GM23338 (cell line): ENCODE results near the gene APOC1. TPM values are rescaled to one million over a fixed set of nuclear protein-coding genes. Genes with fewer than 3 reads are reported as not detected.

ENCODE experiments used
- ATAC-seq: fragments of 200-7000 bp; cut with Tn5 transposase; 3 replicates; pipeline ENCODE4 v1.9.1; 2020
- DNase-seq: peaks from one replicate; pipeline ENCODE4 v3.0.0-alpha.2; 2015; ENCODE audit warnings: low spot score
- H2AFZ ChIP-seq: fragments of 200-600 bp; sonication (generic); 2 replicates; pipeline ENCODE4 v1.8.0; 2016; ENCODE audit warnings: antibody characterized with exemption, mild to moderate bottlenecking, moderate library complexity
- H3F3A ChIP-seq: fragments of 200-600 bp; sonication (generic); replicated peaks from 2 replicates; pipeline ENCODE4 v1.8.0; 2017; ENCODE audit warnings: antibody characterized with exemption, mixed run types, low read depth
- H3K27ac ChIP-seq: fragments of 200-600 bp; sonication (generic); 2 replicates; pipeline ENCODE4 v1.6.1; 2016; ENCODE audit warnings: low read depth
- H3K27me3 ChIP-seq: fragments of 200-600 bp; sonication (generic); 2 replicates; pipeline ENCODE4 v1.8.0; 2016; ENCODE audit warnings: mild to moderate bottlenecking, mixed run types, moderate library complexity; ENCODE audit not compliant: insufficient read depth
- H3K36me3 ChIP-seq: fragments of 200-600 bp; sonication (generic); 2 replicates; pipeline ENCODE4 v1.8.0; 2016; ENCODE audit warnings: mild to moderate bottlenecking; ENCODE audit not compliant: insufficient read depth
- H3K4me1 ChIP-seq: fragments of 200-600 bp; sonication (generic); 2 replicates; pipeline ENCODE4 v1.8.0; 2016; ENCODE audit warnings: mild to moderate bottlenecking, moderate library complexity; ENCODE audit not compliant: insufficient read depth
- H3K4me2 ChIP-seq: fragments of 200-600 bp; sonication (generic); 2 replicates; pipeline ENCODE4 v1.7.1; 2017; ENCODE audit warnings: mixed run types
- H3K4me3 ChIP-seq: fragments of 200-600 bp; sonication (generic); 2 replicates; pipeline ENCODE4 v1.6.1; 2016; ENCODE audit warnings: mixed run types
- H3K79me2 ChIP-seq: fragments of 200-600 bp; sonication (generic); replicated peaks from 2 replicates; pipeline ENCODE4 v1.8.0; 2017; ENCODE audit warnings: mild to moderate bottlenecking; ENCODE audit not compliant: insufficient read depth
- H3K9me2 ChIP-seq: fragments of 200-600 bp; sonication (generic); 2 replicates; pipeline ENCODE4 v1.8.0; 2017; ENCODE audit not compliant: insufficient read depth
- H4K20me1 ChIP-seq: fragments of 200-600 bp; sonication (generic); replicated peaks from 2 replicates; pipeline ENCODE4 v1.8.0; 2017; ENCODE audit warnings: mild to moderate bottlenecking; ENCODE audit not compliant: insufficient read depth
- H3K27ac Mint-ChIP-seq: 2 replicates; pipeline ENCODE4 v1.8.0; 2020; ENCODE audit warnings: inconsistent platforms, mild to moderate bottlenecking, moderate library complexity, mixed read lengths
- H3K27me3 Mint-ChIP-seq: 3 replicates; pipeline ENCODE4 v1.8.0; 2022; ENCODE audit warnings: low read depth, mild to moderate bottlenecking, moderate library complexity, mixed read lengths, inconsistent platforms; ENCODE audit not compliant: insufficient read depth, poor library complexity
- H3K36me3 Mint-ChIP-seq: 3 replicates; pipeline ENCODE4 v1.8.0; 2021; ENCODE audit warnings: low read depth, mild to moderate bottlenecking, inconsistent platforms, moderate library complexity, mixed read lengths
- H3K4me1 Mint-ChIP-seq: 3 replicates; pipeline ENCODE4 v1.8.0; 2020; ENCODE audit warnings: mild to moderate bottlenecking, inconsistent platforms, mixed read lengths
- H3K4me3 Mint-ChIP-seq: 3 replicates; pipeline ENCODE4 v1.8.0; 2021; ENCODE audit warnings: moderate library complexity, mild to moderate bottlenecking, inconsistent platforms, mixed read lengths
- H3K9me3 Mint-ChIP-seq: 3 replicates; pipeline ENCODE4 v1.8.0; 2020; ENCODE audit warnings: moderate library complexity, mild to moderate bottlenecking, inconsistent platforms, mixed read lengths
- CREB1 ChIP-seq: fragments of 250-450 bp; sonication (Bioruptor Pico); IDR thresholded peaks from 2 replicates; pipeline ENCODE4 v1.5.0; 2020; ENCODE audit warnings: low read depth, mild to moderate bottlenecking, moderate library complexity
- CTCF ChIP-seq, 2 experiments: fragments of 200-600 bp in 1 of 2; sonication (generic) in 1 of 2; conservative IDR thresholded peaks; 2 replicates each; pipeline versions ENCODE4 v1.5.1 to v1.6.1; 2016 to 2017; ENCODE audit warnings: antibody characterized with exemption in 2 of 2, low read depth in 2 of 2, mild to moderate bottlenecking in 2 of 2, moderate library complexity in 1 of 2
- ETS1 ChIP-seq: IDR thresholded peaks from 2 replicates; pipeline ENCODE4 v1.6.1; 2016; ENCODE audit warnings: antibody characterized with exemption
- EZH2 ChIP-seq: fragments of 200-600 bp; sonication (generic); IDR thresholded peaks from one replicate; pipeline ENCODE4 v1.8.0; 2017; ENCODE audit warnings: antibody characterized with exemption, mild to moderate bottlenecking, low read depth; ENCODE audit not compliant: unreplicated experiment
- EZH2phosphoT487 ChIP-seq: fragments of 200-600 bp; sonication (generic); IDR thresholded peaks from one replicate; pipeline ENCODE4 v1.8.1; 2018; ENCODE audit warnings: antibody characterized with exemption; ENCODE audit not compliant: unreplicated experiment
- JUNB ChIP-seq: IDR thresholded peaks from one replicate; pipeline ENCODE4 v1.6.1; 2016; ENCODE audit warnings: antibody characterized with exemption; ENCODE audit not compliant: unreplicated experiment
- NANOG ChIP-seq: IDR thresholded peaks from 2 replicates; pipeline ENCODE4 v1.6.1; 2016; ENCODE audit warnings: antibody characterized with exemption, borderline replicate concordance
- POLR2AphosphoS5 ChIP-seq: IDR thresholded peaks from 2 replicates; pipeline ENCODE4 v1.6.1; 2016; ENCODE audit warnings: antibody characterized with exemption, low read depth
- REST ChIP-seq: IDR thresholded peaks from one replicate; pipeline ENCODE4 v1.6.1; 2018; ENCODE audit warnings: antibody characterized with exemption; ENCODE audit not compliant: unreplicated experiment
- STAT1 ChIP-seq: IDR thresholded peaks from one replicate; pipeline ENCODE4 v1.6.1; 2016; ENCODE audit warnings: antibody characterized with exemption; ENCODE audit not compliant: unreplicated experiment
- ZNF114 ChIP-seq: fragments of 250-450 bp; sonication (Bioruptor Pico); IDR thresholded peaks from 2 replicates; pipeline ENCODE4 v1.5.0; 2020; ENCODE audit warnings: mild to moderate bottlenecking, moderate library complexity
- ZNF331 ChIP-seq: fragments of 250-450 bp; sonication (Bioruptor Pico); IDR thresholded peaks from 2 replicates; pipeline ENCODE4 v1.5.0; 2020; ENCODE audit warnings: low read depth, mild to moderate bottlenecking, moderate library complexity
- ZNF462 ChIP-seq: fragments of 250-450 bp; sonication (Bioruptor Pico); IDR thresholded peaks from 2 replicates; pipeline ENCODE4 v1.5.0; 2020; ENCODE audit warnings: mild to moderate bottlenecking, moderate library complexity
- polyA plus RNA-seq: library from polyadenylated mRNA; unstranded; fragments of >200 nt; fragmentation: Nextera tagmentation; extraction: Ambion mirVana; gene quantifications from 2 replicates; pipeline ENCODE4 v1.2.1, GENCODE V29; 2016
- total RNA-seq: library from RNA; depleted of rRNA; stranded (reverse); fragments of >200 nt; shearing (Covaris generic); gene quantifications from 2 replicates; pipeline ENCODE4 v1.2.3, GENCODE V29; 2014

Gene APOC1
- total and polyA plus RNA-seq, 2 experiments from 2014 or later = 26.8 to 221 TPM

GRCh38 chr19:44960906-44961728, 46.7 kb downstream of the APOC1 start:
- Histone ChIP-seq H3K9me2 (no peaks in the 10 kb centered on the region), H2AFZ (no peak overlapping the region), H3K4me1 (peaks cover 2% of the 10 kb centered on the region), H3K36me3 (0 out of 2 replicates have a peak, but pooled peaks cover 11% of the 10 kb centered on the region), H3F3A (0 out of 2 replicates have a peak, but pooled peaks cover 9% of the 10 kb centered on the region), H3K4me2 (no peak overlapping the region), H3K4me3 (no peak overlapping the region), H4K20me1 (peaks cover 14% of the 10 kb centered on the region), H3K79me2 (peaks cover 56% of the 10 kb centered on the region), H3K27ac (no peak overlapping the region), H3K27me3 (no peaks in the 10 kb centered on the region)
- Mint-ChIP-seq H3K4me3 (no peak overlapping the region), H3K27me3 (peaks cover 4% of the 10 kb centered on the region), H3K4me1 (peaks cover 16% of the 10 kb centered on the region), H3K36me3 (peaks cover 30% of the 10 kb centered on the region), H3K27ac (no peak overlapping the region), H3K9me3 (no peaks in the 10 kb centered on the region)
- DNase-seq (no peak), ATAC-seq (no peak)
- TF ChIP-seq EZH2phosphoT487 (no peak), ZNF114 (CRISPR knock-in tag) (no peak), POLR2AphosphoS5 (no peak), JUNB (no peak), CREB1 (CRISPR knock-in tag) (no peak), EZH2 (no peak), ETS1 (no peak), REST (no peak), CTCF (conservative IDR thresholded peaks at IDR 0.05; ENCODE audit: low read depth in 2 of 2) (no peak), ZNF331 (CRISPR knock-in tag) (no peak), NANOG (no peak), ZNF462 (CRISPR knock-in tag) (no peak), STAT1 (no peak)
